DOHH2 (cell line): ENCODE measurements around the gene DLG1.

Source experiments
- EZH2phosphoT487 ChIP-seq: fragments of 200-600 bp; sonication (generic); IDR thresholded peaks from 2 replicates; pipeline ENCODE4 v1.6.1; 2017; ENCODE audit warnings: borderline replicate concordance, mild to moderate bottlenecking, antibody characterized with exemption, low read length, moderate library complexity, mixed read lengths
- TF ChIP-seq, protein P1 (sequence below): fragments of 200-600 bp; sonication (generic); IDR thresholded peaks from one replicate; pipeline ENCODE4 v1.5.1; 2014; ENCODE audit warnings: antibody characterized with exemption, mild to moderate bottlenecking, low read depth, low read length; ENCODE audit not compliant: poor library complexity, severe bottlenecking

DNA sequence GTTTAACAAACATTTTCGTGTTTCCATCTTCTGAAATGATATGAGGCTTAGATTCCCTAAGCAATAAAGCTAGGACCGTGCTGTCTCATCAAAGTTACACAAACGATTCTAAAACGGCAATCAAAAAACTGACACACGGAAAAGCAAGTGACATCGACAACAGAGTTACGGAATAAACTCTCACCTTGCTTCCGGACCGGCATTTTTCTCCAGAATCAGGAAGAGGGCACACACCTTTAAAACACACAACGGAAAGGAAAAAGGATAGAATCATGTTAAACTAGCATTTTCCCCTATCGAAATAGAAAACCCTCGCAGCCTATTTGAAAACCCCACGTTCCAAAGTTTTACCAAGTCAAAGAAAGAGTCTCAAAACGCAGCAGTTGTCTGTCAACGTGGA lies 1.4 kb downstream of the DLG1 start:
- TF ChIP-seq, protein P1, sequence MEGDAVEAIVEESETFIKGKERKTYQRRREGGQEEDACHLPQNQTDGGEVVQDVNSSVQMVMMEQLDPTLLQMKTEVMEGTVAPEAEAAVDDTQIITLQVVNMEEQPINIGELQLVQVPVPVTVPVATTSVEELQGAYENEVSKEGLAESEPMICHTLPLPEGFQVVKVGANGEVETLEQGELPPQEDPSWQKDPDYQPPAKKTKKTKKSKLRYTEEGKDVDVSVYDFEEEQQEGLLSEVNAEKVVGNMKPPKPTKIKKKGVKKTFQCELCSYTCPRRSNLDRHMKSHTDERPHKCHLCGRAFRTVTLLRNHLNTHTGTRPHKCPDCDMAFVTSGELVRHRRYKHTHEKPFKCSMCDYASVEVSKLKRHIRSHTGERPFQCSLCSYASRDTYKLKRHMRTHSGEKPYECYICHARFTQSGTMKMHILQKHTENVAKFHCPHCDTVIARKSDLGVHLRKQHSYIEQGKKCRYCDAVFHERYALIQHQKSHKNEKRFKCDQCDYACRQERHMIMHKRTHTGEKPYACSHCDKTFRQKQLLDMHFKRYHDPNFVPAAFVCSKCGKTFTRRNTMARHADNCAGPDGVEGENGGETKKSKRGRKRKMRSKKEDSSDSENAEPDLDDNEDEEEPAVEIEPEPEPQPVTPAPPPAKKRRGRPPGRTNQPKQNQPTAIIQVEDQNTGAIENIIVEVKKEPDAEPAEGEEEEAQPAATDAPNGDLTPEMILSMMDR = no peak
- no peak for TF ChIP-seq EZH2phosphoT487
